ENCODE measurements around the gene TCEA3.

TCEA3 gene

DNA sequence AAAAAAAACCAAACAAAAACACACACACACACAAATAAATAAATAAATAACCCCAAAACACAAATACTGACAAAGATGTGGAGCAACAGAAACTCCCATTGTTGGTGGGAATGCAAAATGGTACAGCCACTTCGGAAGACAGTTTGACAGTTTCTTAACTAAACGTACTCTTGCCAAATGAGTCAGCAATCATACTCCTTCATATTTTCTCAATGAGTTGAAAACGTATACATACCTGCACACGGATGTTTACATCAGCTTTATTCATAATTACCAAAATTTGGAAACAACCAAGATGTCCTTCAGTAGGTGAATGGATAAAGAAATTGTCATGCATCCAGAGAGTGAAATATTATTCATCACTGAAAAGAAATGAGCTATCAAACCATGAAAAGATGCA, 36.0 kb upstream of the TCEA3 start:
- no peaks in the 10 kb centered on the region for H3K36me3 ChIP-seq (ENCODE audit: control insufficient read depth, insufficient read depth, low read length)
- TF ChIP-seq, protein P1, sequence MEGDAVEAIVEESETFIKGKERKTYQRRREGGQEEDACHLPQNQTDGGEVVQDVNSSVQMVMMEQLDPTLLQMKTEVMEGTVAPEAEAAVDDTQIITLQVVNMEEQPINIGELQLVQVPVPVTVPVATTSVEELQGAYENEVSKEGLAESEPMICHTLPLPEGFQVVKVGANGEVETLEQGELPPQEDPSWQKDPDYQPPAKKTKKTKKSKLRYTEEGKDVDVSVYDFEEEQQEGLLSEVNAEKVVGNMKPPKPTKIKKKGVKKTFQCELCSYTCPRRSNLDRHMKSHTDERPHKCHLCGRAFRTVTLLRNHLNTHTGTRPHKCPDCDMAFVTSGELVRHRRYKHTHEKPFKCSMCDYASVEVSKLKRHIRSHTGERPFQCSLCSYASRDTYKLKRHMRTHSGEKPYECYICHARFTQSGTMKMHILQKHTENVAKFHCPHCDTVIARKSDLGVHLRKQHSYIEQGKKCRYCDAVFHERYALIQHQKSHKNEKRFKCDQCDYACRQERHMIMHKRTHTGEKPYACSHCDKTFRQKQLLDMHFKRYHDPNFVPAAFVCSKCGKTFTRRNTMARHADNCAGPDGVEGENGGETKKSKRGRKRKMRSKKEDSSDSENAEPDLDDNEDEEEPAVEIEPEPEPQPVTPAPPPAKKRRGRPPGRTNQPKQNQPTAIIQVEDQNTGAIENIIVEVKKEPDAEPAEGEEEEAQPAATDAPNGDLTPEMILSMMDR (IDR thresholded peaks at IDR 0.05; ENCODE audit: insufficient read depth, low read length, poor library complexity, severe bottlenecking): no peak
- DNase-seq (ENCODE audit: extremely low read depth, insufficient read length): no peak
- no peak overlapping the region for H3K4me3 ChIP-seq (replicated peaks; ENCODE audit: low read depth, low read length)
- no peaks in the 10 kb centered on the region for H3K27me3 ChIP-seq (replicated peaks; ENCODE audit: control insufficient read depth, insufficient read depth, low read length)

DNA sequence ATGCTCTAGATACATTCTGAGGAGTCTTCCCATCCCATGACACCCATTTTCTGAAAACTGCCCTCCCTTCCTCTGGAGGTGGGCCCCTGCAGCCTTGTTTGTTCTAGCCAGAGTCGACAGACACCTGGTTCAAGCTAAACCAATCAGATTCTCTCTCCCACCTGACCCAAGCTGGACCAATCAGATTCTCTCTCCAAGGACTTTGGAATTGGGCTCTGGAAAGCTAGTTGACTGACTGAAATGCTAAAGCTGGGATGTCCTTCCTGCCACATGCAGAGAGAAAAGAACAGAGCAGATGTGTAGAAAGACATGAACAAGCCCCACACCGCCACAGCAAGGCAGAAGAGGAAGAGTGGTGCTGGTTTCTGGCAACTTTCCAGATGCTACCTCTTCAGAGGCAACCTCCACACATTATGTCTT, 34.8 kb upstream of the TCEA3 start:
- no peaks in the 10 kb centered on the region for H3K36me3 ChIP-seq (ENCODE audit: control insufficient read depth, insufficient read depth, low read length)
- H3K27me3 ChIP-seq (replicated peaks; ENCODE audit: control insufficient read depth, insufficient read depth, low read length): peaks cover 1% of the 10 kb centered on the region; the same call in 1 of the 2 replicates
- TF ChIP-seq, protein P1 (IDR thresholded peaks at IDR 0.05; ENCODE audit: insufficient read depth, low read length, poor library complexity, severe bottlenecking): no peak
- no peak for DNase-seq (ENCODE audit: extremely low read depth, insufficient read length)
- H3K4me3 ChIP-seq (replicated peaks; ENCODE audit: low read depth, low read length): no peak overlapping the region

DNA sequence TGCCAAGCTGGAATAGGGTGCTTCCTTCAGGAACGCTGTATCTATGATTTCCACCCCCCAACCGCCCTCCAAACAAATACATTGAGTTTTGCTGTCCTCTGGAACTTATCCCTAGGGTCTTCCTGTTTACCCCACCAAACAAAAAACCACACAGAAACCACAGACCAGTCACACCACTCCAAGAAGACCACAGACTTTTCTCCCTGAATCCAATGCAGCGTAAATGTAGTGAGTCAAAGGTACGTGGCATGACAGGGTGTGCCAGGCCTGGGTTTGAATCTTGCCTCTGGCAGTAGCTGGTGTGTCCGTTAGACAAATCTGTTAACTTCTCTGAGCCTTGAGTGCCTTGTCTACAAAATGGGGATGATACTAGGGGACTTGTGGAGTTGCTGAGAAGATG, 31.7 kb upstream of the TCEA3 start:
- TF ChIP-seq, protein P1 (IDR thresholded peaks at IDR 0.05; ENCODE audit: insufficient read depth, low read length, poor library complexity, severe bottlenecking): no peak
- Histone ChIP-seq H3K36me3 (ENCODE audit: control insufficient read depth, insufficient read depth, low read length) (no peaks in the 10 kb centered on the region), H3K27me3 (replicated peaks; ENCODE audit: control insufficient read depth, insufficient read depth, low read length) (peaks cover 1% of the 10 kb centered on the region; the same call in 1 of the 2 replicates), H3K4me3 (replicated peaks; ENCODE audit: low read depth, low read length) (no peak overlapping the region)
- DNase-seq (ENCODE audit: extremely low read depth, insufficient read length): no peak

DNA sequence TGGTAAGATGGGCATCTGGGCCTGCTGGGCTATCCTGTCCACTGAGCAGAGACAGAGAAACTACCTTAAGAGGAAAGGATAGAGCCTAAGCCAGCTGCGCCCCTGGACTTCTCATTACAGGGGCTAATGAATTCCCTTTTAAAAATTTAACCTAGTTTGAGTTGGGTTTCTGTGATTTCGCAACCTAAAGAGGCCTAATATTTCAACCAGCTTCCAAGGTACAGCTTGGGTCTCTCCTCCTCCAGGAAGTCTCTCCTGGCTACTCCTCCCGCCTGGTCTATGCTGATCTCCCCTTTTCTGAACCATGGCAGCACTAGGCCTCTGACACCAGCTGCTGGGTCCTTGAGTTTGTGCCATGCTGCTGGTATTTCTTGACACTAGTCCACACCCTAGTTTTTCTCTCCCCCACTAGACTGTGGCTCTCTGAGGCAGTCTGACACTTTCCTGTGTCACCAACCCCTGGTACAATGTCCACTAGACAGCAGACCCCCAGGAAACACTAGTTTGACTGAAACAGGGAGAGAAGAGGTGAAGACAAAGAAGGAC, 29.0 kb upstream of the TCEA3 start:
- TF ChIP-seq, protein P1 (IDR thresholded peaks at IDR 0.05; ENCODE audit: insufficient read depth, low read length, poor library complexity, severe bottlenecking): no peak

DNA sequence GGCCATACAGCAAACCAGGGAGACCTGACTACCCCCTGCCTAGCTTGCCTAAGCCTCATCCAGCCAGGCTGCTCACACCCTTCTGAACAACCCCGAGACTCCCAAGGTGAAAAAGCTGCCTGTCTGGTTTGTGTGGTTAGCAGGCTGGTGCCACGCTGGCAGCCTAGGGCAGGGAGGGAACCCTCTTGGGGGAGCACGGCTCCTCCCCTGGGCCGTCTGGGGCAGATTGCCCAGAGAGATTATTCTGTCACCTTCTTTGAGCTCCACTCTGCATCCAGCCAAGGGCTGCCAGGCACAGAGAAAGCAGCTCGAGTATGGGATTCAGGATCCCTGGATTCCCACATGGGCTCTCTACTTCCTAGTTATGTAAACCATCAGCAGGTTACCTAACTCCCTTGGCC, 27.5 kb upstream of the TCEA3 start:
- Histone ChIP-seq H3K36me3 (ENCODE audit: control insufficient read depth, insufficient read depth, low read length) (no peaks in the 10 kb centered on the region), H3K27me3 (replicated peaks; ENCODE audit: control insufficient read depth, insufficient read depth, low read length) (peaks cover 1% of the 10 kb centered on the region; the same call in 1 of the 2 replicates), H3K4me3 (replicated peaks; ENCODE audit: low read depth, low read length) (no peak overlapping the region)
- TF ChIP-seq, protein P1 (IDR thresholded peaks at IDR 0.05; ENCODE audit: insufficient read depth, low read length, poor library complexity, severe bottlenecking): no peak
- DNase-seq (ENCODE audit: extremely low read depth, insufficient read length): no peak

More for the DNA sequence above, 29.0 kb upstream of the TCEA3 start:
- no peak for DNase-seq (ENCODE audit: extremely low read depth, insufficient read length)
- Histone ChIP-seq H3K27me3 (replicated peaks; ENCODE audit: control insufficient read depth, insufficient read depth, low read length) (peaks cover 1% of the 10 kb centered on the region; the same call in 1 of the 2 replicates), H3K36me3 (ENCODE audit: control insufficient read depth, insufficient read depth, low read length) (no peaks in the 10 kb centered on the region), H3K4me3 (replicated peaks; ENCODE audit: low read depth, low read length) (no peak overlapping the region)

DNA sequence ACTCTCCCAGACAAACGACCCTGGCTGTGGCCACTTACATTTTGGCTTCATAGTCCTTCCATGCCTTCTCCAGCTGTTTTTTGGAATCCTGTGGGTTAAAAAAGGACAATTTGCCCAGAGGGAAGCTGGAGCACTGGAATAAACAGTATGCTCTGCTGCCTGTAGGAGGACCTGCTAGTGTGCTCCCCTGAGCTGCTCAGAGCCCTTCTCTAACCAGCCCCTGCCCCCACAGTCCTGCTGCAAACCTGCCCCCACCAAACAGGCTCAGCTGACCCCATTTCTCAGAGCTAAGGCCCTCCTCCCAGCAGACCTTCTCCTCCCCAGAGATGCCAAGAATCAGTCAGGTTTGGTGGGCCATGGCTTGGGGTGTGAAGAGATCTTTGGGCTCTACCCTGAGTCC, 26.9 kb upstream of the TCEA3 start:
- DNase-seq (ENCODE audit: extremely low read depth, insufficient read length): no peak
- TF ChIP-seq, protein P1 (IDR thresholded peaks at IDR 0.05; ENCODE audit: insufficient read depth, low read length, poor library complexity, severe bottlenecking): no peak

More for the DNA sequence above, 26.9 kb upstream of the TCEA3 start:
- Histone ChIP-seq H3K36me3 (ENCODE audit: control insufficient read depth, insufficient read depth, low read length) (no peaks in the 10 kb centered on the region), H3K4me3 (replicated peaks; ENCODE audit: low read depth, low read length) (no peak overlapping the region), H3K27me3 (replicated peaks; ENCODE audit: control insufficient read depth, insufficient read depth, low read length) (peaks cover 1% of the 10 kb centered on the region; the same call in 1 of the 2 replicates)

Measured in GM06990 (cell line).